GM10266 (cell line): ENCODE measurements around the gene MAU2.

Source experiments
- DNase-seq: peaks from one replicate; pipeline ENCODE4 v3.0.0; 2012; ENCODE audit errors: extremely low spot score
- TF ChIP-seq, protein P1 (sequence below): IDR thresholded peaks from 2 replicates; pipeline ENCODE4 v1.5.1; 2012; ENCODE audit warnings: mild to moderate bottlenecking, low read depth; ENCODE audit not compliant: control insufficient read depth, insufficient read depth; ENCODE audit errors: missing control alignments

MAU2 gene

DNA sequence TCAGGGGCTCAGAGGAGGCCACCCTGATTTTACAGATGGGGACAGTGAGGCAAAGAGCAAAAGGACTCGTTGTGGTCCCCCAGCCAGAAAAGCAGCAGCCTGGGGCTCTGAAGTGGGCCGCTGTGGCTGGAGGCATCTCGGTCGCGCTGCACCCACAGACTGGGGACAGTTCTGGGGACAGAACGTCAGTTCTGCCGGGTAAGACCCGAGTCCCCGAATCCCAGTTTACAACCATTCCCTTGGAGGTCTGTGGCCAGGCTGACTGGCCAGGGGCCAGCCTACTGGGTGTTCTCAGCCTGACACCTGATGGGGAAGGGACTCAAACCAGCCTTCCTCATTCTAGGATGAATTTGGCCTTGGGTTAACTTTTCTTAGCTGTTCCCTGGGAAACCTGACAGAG lies 14.4 kb upstream of the MAU2 start:
- no peak for DNase-seq

DNA sequence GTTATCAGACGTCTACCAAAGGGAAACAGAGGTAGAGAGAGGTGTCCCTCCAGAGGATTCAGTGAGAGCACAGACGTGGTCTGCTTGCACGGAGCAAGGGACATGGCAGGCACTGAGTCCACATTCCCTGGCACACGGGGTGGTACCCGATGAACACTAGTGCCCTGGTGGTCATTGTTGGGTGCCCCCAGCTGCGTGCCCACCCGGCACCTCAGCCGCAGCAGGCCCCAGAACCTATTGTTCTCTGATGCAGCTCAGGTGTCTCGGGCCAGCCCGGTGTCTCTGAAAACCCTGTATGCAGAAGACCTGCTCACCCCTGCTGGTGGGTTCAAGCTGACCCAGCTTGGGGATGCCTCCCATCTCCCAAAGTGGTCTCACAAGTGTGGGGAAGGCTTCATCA lies 12.3 kb upstream of the MAU2 start:
- no peak for DNase-seq

More for the DNA sequence above, 14.4 kb upstream of the MAU2 start:
- TF ChIP-seq, protein P1, sequence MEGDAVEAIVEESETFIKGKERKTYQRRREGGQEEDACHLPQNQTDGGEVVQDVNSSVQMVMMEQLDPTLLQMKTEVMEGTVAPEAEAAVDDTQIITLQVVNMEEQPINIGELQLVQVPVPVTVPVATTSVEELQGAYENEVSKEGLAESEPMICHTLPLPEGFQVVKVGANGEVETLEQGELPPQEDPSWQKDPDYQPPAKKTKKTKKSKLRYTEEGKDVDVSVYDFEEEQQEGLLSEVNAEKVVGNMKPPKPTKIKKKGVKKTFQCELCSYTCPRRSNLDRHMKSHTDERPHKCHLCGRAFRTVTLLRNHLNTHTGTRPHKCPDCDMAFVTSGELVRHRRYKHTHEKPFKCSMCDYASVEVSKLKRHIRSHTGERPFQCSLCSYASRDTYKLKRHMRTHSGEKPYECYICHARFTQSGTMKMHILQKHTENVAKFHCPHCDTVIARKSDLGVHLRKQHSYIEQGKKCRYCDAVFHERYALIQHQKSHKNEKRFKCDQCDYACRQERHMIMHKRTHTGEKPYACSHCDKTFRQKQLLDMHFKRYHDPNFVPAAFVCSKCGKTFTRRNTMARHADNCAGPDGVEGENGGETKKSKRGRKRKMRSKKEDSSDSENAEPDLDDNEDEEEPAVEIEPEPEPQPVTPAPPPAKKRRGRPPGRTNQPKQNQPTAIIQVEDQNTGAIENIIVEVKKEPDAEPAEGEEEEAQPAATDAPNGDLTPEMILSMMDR = no peak

DNA sequence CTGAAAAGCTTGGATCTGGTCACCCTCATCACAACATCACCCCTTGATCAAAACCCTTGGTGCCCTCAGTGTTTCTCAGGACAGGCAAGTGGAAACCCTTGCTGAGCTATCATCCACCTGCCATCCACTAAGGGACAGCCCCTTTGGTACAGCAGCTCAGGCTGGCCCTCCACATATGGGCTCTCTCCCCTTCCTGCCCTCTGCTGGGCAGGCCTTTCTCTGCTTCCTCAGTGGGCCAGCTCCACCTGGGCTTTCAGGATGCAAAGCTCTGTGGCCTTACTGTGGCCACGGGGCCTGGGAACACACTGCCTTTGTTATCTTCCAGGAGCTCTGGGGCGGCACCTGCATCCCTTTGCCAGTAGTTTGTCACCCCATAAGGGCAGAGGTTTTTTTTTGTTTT lies 5.2 kb upstream of the MAU2 start:
- TF ChIP-seq, protein P1 = no peak
- DNase-seq = no peak

More for the DNA sequence above, 12.3 kb upstream of the MAU2 start:
- TF ChIP-seq, protein P1 = no peak

DNA sequence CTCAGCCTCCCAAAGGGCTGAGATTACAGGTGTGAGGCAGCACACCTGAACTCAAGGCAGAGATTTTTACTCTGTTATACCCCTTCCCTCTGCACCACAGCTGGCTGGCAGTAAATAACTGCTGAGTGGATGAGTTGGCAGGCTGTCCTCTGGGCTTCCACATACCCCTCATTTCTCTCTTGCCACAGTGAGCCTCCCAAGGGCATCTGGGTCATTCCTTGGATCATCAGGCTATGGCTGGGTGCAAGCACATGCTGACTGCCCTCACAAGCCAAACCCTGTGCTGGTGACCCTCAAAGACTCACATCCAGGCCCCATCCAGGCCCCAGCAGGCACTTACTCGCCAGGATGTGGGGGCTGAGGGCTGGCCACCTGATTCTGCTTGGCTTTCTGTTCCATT lies 4.5 kb upstream of the MAU2 start:
- TF ChIP-seq, protein P1 = no peak
- DNase-seq = no peak

DNA sequence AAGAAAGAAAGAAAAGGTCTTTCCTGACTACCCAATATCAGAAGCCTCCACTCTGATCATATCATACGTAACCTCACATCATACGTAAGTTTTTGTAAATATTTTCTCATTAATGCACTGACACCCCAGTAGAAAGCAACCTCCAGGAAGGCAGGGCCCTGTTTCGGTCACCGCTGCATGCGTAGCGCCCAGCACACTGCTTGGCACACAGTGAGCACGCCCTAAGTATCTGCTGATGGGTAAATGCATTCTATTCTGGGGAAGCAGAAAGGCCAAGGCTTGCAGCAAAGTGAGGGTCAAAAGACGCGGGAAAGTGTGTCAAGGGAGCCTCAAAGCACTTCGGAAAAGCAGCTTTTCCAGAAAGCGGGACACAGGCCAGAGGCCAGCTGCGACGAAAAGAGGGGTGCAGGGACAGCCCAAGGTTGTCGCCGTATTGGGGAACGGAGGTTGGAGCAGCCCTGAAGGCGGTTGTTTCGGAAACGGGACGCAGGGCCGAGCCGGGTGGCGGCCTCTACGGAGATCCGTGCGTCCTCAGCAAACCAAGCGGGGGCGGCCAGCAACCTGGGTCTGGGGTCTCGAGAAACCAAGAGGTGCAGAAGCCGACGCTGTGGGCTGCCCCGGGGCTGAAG lies 783 bp upstream of the MAU2 start:
- TF ChIP-seq, protein P1 = no peak
- DNase-seq = no peak

DNA sequence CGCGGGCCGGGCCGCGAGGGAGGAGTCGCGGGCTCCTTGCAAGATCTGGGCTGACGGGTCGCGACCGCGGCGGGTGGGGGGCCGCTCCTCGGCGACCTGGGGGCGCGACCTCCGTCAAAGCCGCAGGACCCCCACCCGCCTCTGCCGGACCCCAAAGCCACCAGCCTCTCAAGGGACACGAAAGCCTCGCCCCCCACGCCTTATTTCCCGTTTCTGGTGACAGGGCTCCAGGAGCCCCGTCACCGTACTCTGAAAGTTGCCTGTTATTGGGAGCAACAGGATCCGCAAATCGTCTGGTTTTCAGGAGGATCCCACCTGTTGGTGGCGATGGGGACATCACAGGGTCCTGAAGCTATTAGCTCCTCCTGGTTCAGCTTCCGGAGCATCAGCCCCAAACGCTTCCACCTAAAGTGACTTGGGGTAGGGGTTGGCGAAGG lies 530 bp downstream of the MAU2 start:
- no peak for DNase-seq
- TF ChIP-seq, protein P1 = no peak

DNA sequence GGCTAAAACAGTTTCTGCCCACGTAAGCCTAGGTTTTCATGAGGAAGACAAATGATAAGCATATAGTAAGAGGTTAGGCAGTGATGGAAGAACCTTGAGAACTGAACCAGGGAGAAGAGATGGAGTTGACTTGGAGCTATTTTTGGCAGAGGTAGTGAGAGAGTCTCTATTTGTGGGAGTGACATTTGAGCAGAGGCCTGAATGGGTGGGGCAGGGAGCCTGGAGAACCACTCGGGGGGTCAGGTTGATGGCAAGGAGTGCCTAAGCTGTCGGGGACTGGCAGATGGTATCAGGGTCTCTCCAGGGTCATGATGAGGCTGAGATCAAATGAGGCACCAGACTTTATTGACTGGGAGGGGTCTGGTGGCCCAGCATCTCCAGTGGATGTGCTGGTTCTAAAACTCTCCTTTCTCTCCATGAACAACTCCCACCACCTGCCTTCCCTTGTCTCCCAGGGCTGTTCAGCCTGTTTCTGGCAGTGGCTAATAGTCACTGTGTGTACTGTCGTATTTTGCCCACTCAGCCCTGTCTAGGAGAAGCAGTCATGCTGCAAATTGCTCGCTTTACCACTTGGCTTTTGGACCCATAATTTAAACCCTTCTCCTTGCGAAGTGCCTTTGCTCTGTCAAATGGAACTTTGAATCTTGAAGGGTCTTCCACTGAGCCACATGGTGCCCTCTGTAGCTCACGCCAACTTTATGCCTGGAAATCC lies 3.6 kb downstream of the MAU2 start:
- TF ChIP-seq, protein P1 = no peak
- no peak for DNase-seq
